HEK293 (cell line): ENCODE results near the gene CHCHD5.

Experiments
- CTCF ChIA-PET: fragments of 350-600 bp; formaldehyde crosslinking; extraction: SDS; loops from one replicate; lab custom pipeline; 2021; ENCODE audit warnings: antibody characterized with exemption; lab: Yijun Ruan, JAX
- POLR2A ChIA-PET: fragments of 300-600 bp; formaldehyde crosslinking; extraction: SDS; loops from one replicate; lab custom pipeline; 2020; ENCODE audit warnings: antibody characterized with exemption, inconsistent platforms; lab: Yijun Ruan, JAX
- H3K27ac ChIP-seq: fragments of 200-500 bp; sonication (Bioruptor generic); 2 replicates; pipeline ENCODE4 v1.5.1; 2014; ENCODE audit warnings: low read depth, low read length, control low read depth, inconsistent platforms; ENCODE audit errors: extremely low read depth
- H3K36me3 ChIP-seq, 2 experiments: fragments of 200-500 bp in 1 of 2; sonication (Bioruptor generic) in 1 of 2; 1 replicate in 1 of 2; 2 replicates in 1 of 2; pipeline ENCODE4 v1.5.1; 2014 to 2017; ENCODE audit warnings: inconsistent platforms in 2 of 2, low read length in 2 of 2; ENCODE audit not compliant: control insufficient read depth in 2 of 2, insufficient read depth in 1 of 2
- H3K4me1 ChIP-seq: fragments of 200-500 bp; sonication (Bioruptor generic); 2 replicates; pipeline ENCODE4 v1.5.1; 2014; ENCODE audit warnings: mild to moderate bottlenecking, low read length, inconsistent platforms; ENCODE audit not compliant: control insufficient read depth, insufficient read depth
- H3K4me3 ChIP-seq: 2 replicates; pipeline ENCODE4 v1.5.1; 2011; ENCODE audit warnings: low read depth, mild to moderate bottlenecking, control low read depth, low read length, moderate library complexity
- H3K9me3 ChIP-seq: fragments of 200-500 bp; sonication (Bioruptor generic); 2 replicates; pipeline ENCODE4 v1.5.1; 2014; ENCODE audit warnings: low read depth, low read length, inconsistent platforms; ENCODE audit not compliant: control insufficient read depth, insufficient read depth
- CTCF ChIP-seq: fragments of 450-650 bp; formaldehyde crosslinking; IDR thresholded peaks from 2 replicates; pipeline ENCODE4 v1.5.1; 2016; ENCODE audit warnings: missing biosample characterization, missing genetic modification characterization
- HOXA7 ChIP-seq: sonication (generic); formaldehyde crosslinking; IDR thresholded peaks from 2 replicates; pipeline ENCODE4 v1.8.1; 2022; ENCODE audit warnings: missing genetic modification reagents, borderline replicate concordance
- MYNN ChIP-seq: fragments of 450-650 bp; formaldehyde crosslinking; IDR thresholded peaks from 2 replicates; pipeline ENCODE4 v1.5.1; 2016; ENCODE audit warnings: missing biosample characterization, missing genetic modification characterization, borderline replicate concordance
- MZF1 ChIP-seq: fragments of 450-650 bp; formaldehyde crosslinking; IDR thresholded peaks from 2 replicates; pipeline ENCODE4 v1.5.1; 2017; ENCODE audit warnings: missing biosample characterization, missing genetic modification characterization, borderline replicate concordance
- PRDM10 ChIP-seq: fragments of 450-650 bp; formaldehyde crosslinking; IDR thresholded peaks from 2 replicates; pipeline ENCODE4 v1.5.1; 2016; ENCODE audit warnings: missing biosample characterization, missing genetic modification characterization
- REST ChIP-seq: fragments of 450-650 bp; formaldehyde crosslinking; IDR thresholded peaks from 2 replicates; pipeline ENCODE4 v1.5.1; 2016; ENCODE audit warnings: missing biosample characterization, missing genetic modification characterization
- TCF7L2 ChIP-seq: IDR thresholded peaks from 2 replicates; pipeline ENCODE4 v1.6.1; 2011; ENCODE audit warnings: low read depth, mild to moderate bottlenecking, inconsistent platforms, low read length, moderate library complexity, borderline replicate concordance
- TRIM28 ChIP-seq: IDR thresholded peaks from 2 replicates; pipeline ENCODE4 v1.6.1; 2011; ENCODE audit warnings: low read length, control low read depth, borderline replicate concordance
- ZBTB20 ChIP-seq: fragments of 450-650 bp; formaldehyde crosslinking; IDR thresholded peaks from 2 replicates; pipeline ENCODE4 v1.5.1; 2016; ENCODE audit warnings: missing biosample characterization, missing genetic modification characterization
- ZBTB21 ChIP-seq: fragments of 450-650 bp; formaldehyde crosslinking; IDR thresholded peaks from 2 replicates; pipeline ENCODE4 v1.5.1; 2017; ENCODE audit warnings: missing biosample characterization, missing genetic modification characterization
- ZBTB8A ChIP-seq: fragments of 450-650 bp; formaldehyde crosslinking; IDR thresholded peaks from 2 replicates; pipeline ENCODE4 v1.5.1; 2016; ENCODE audit warnings: missing biosample characterization, missing genetic modification characterization
- ZFP69B ChIP-seq: fragments of 450-650 bp; formaldehyde crosslinking; IDR thresholded peaks from 2 replicates; pipeline ENCODE4 v1.5.1; 2016; ENCODE audit warnings: missing biosample characterization, missing genetic modification characterization
- ZNF10 ChIP-seq: fragments of 450-650 bp; formaldehyde crosslinking; IDR thresholded peaks from 2 replicates; pipeline ENCODE4 v1.5.1; 2017; ENCODE audit warnings: missing biosample characterization, missing genetic modification characterization
- ZNF239 ChIP-seq: fragments of 450-650 bp; formaldehyde crosslinking; IDR thresholded peaks from 2 replicates; pipeline ENCODE4 v1.5.1; 2016; ENCODE audit warnings: missing biosample characterization, missing genetic modification characterization
- ZNF37A ChIP-seq: fragments of 450-650 bp; IDR thresholded peaks from 2 replicates; pipeline ENCODE4 v1.5.1; 2018; ENCODE audit warnings: missing biosample characterization, missing genetic modification characterization
- ZNF473 ChIP-seq: fragments of 450-650 bp; formaldehyde crosslinking; IDR thresholded peaks from 2 replicates; pipeline ENCODE4 v1.5.1; 2017; ENCODE audit warnings: missing biosample characterization, missing genetic modification characterization
- ZNF510 ChIP-seq: fragments of 450-650 bp; formaldehyde crosslinking; IDR thresholded peaks from 2 replicates; pipeline ENCODE4 v1.5.1; 2018; ENCODE audit warnings: mild to moderate bottlenecking, missing genetic modification characterization, missing biosample characterization; ENCODE audit not compliant: insufficient replicate concordance
- ZNF521 ChIP-seq: fragments of 450-650 bp; formaldehyde crosslinking; IDR thresholded peaks from 2 replicates; pipeline ENCODE4 v1.5.1; 2017; ENCODE audit warnings: missing biosample characterization, mild to moderate bottlenecking, missing genetic modification characterization
- ZNF623 ChIP-seq: fragments of 450-650 bp; formaldehyde crosslinking; IDR thresholded peaks from 2 replicates; pipeline ENCODE4 v1.5.1; 2016; ENCODE audit warnings: missing biosample characterization, missing genetic modification characterization
- ZNF626 ChIP-seq: fragments of 450-650 bp; sonication (Bioruptor Pico); formaldehyde crosslinking; IDR thresholded peaks from 2 replicates; pipeline ENCODE4 v1.5.1; 2018; ENCODE audit warnings: missing biosample characterization, missing genetic modification characterization, inconsistent platforms
- ZNF654 ChIP-seq: fragments of 450-650 bp; formaldehyde crosslinking; IDR thresholded peaks from 2 replicates; pipeline ENCODE4 v1.5.1; 2016; ENCODE audit warnings: low read depth, missing biosample characterization, missing genetic modification characterization
- ZNF768 ChIP-seq: fragments of 450-650 bp; formaldehyde crosslinking; IDR thresholded peaks from 2 replicates; pipeline ENCODE4 v1.5.1; 2018; ENCODE audit warnings: missing biosample characterization, mild to moderate bottlenecking, missing genetic modification characterization
- ZSCAN16 ChIP-seq: fragments of 450-650 bp; formaldehyde crosslinking; IDR thresholded peaks from 2 replicates; pipeline ENCODE4 v1.5.1; 2016; ENCODE audit warnings: missing biosample characterization, missing genetic modification characterization
- ZSCAN30 ChIP-seq: fragments of 450-650 bp; IDR thresholded peaks from 2 replicates; pipeline ENCODE4 v1.5.1; 2018; ENCODE audit warnings: missing biosample characterization, mild to moderate bottlenecking, missing genetic modification characterization, moderate library complexity
- TF ChIP-seq, protein P1 (sequence below): fragments of 450-650 bp; formaldehyde crosslinking; IDR thresholded peaks from 2 replicates; pipeline ENCODE4 v1.5.1; 2016; ENCODE audit warnings: missing biosample characterization, missing genetic modification characterization

CHCHD5 gene

GRCh38 chr2:112626604-112627059, 42.2 kb downstream of the CHCHD5 start (continued):
- TF ChIP-seq ZNF654: peak; percentile 74
- 0 out of 2 replicates have a peak, but pooled peaks have one; percentile 60 for TF ChIP-seq ZSCAN30 (tag by site-specific recombination)
- TF ChIP-seq ZNF626 (tag by site-specific recombination): no peak
- TF ChIP-seq ZNF510 (tag by site-specific recombination): no peak
- TF ChIP-seq ZBTB8A: peak; percentile 43; the same call in 1 of the 2 replicates
- no peak for TF ChIP-seq TRIM28
- TF ChIP-seq MYNN (tag by site-specific recombination): no peak
- TF ChIP-seq, protein P1, sequence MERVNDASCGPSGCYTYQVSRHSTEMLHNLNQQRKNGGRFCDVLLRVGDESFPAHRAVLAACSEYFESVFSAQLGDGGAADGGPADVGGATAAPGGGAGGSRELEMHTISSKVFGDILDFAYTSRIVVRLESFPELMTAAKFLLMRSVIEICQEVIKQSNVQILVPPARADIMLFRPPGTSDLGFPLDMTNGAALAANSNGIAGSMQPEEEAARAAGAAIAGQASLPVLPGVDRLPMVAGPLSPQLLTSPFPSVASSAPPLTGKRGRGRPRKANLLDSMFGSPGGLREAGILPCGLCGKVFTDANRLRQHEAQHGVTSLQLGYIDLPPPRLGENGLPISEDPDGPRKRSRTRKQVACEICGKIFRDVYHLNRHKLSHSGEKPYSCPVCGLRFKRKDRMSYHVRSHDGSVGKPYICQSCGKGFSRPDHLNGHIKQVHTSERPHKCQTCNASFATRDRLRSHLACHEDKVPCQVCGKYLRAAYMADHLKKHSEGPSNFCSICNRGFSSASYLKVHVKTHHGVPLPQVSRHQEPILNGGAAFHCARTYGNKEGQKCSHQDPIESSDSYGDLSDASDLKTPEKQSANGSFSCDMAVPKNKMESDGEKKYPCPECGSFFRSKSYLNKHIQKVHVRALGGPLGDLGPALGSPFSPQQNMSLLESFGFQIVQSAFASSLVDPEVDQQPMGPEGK (tag by site-specific recombination): no peak
- no peak for TF ChIP-seq HOXA7 (CRISPR knock-in tag)
- TF ChIP-seq ZNF37A (tag by site-specific recombination): no peak
- no peak for TF ChIP-seq TCF7L2
- TF ChIP-seq ZBTB21 (tag by site-specific recombination): no peak
- no peak for TF ChIP-seq ZNF623 (tag by site-specific recombination)
- TF ChIP-seq ZSCAN16 (tag by site-specific recombination): no peak
- peak; percentile 100 for TF ChIP-seq ZNF10 (tag by site-specific recombination)
- no peak for TF ChIP-seq ZNF473

DNA sequence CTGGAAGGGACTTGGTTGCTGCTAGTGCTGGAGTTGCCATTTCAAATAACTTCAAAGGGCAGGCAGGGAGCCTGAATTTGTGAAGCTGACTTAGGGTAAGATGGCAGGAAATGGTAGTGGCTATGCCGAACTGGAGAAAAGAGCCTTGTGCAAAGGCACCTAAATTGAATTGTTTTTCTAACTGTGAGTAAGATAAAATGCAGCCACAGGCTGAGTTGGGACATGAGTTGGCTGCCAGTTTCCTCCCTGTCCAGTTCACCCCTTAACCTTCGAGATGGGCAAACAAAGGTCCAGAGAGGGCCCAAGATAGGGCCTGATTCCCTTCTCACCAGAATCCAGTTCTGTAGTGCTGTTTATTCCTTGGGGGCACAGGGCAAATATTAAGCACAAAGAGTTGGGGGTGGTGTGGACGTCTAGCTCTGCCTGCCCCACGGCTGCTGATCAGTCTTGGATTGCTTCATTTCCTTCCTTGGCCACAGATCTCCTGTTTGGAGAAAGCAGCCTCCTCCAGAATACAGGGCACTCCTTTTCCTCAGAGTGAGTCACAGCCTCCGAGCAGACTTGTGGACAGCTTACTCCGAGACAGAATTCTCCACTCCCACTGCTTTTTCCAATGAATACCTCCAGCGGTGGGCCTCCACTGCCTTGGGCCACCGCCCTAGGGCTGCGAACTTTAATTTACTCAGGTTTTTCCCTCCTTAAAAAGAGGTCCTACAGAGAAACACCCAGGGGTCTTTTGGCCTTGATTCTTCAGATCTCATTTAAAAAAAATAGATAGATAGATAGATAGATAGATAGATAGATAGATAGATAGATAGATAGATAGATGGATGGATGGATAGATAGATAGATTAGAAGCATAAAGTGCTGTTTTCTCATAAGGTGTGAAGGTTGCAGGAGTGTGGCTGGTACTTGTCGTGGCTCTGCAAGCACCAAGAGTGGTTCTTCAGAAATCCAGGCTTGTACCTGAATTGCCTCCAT, 42.9 kb downstream of the CHCHD5 start:
- POLR2A ChIA-PET: interaction anchor here (0.6 to 1.6 kb wide), 3 partner anchors 18 to 42 kb away, joined by 3 to 8 read pairs (median 7); partner anchors contain the start of gene SLC20A1
- TF ChIP-seq CTCF (no peak), ZNF768 (tag by site-specific recombination) (no peak), ZNF239 (tag by site-specific recombination) (no peak), ZFP69B (no peak), PRDM10 (tag by site-specific recombination) (no peak), ZNF521 (tag by site-specific recombination) (no peak), ZBTB20 (tag by site-specific recombination) (no peak), REST (no peak), MZF1 (no peak)

More for the DNA sequence above, 42.9 kb downstream of the CHCHD5 start:
- no peaks in the 10 kb centered on the region for H3K9me3 ChIP-seq
- no peak overlapping the region for H3K4me3 ChIP-seq
- peaks cover 9% of the 10 kb centered on the region for H3K4me1 ChIP-seq
- no peaks in the 10 kb centered on the region for H3K36me3 ChIP-seq
- H3K27ac ChIP-seq: no peak overlapping the region
- CTCF ChIA-PET: interaction anchor here (0.6 to 13.3 kb wide), 28 partner anchors 11 to 315 kb away, joined by 3 to 204 read pairs (median 5); partner anchors contain the start of gene SLC20A1
